WTC11 (cell line): ENCODE data around the gene SLC12A8.

ENCODE experiments used
- EMX1 ChIP-seq: fragments of 250-450 bp; sonication (Bioruptor Pico); IDR thresholded peaks from 2 replicates; pipeline ENCODE4 v1.8.0; 2021; ENCODE audit warnings: mild to moderate bottlenecking
- MAX ChIP-seq: sonication (generic); formaldehyde crosslinking; IDR thresholded peaks from 2 replicates; pipeline ENCODE4 v1.8.0; 2022; ENCODE audit warnings: mild to moderate bottlenecking, missing genetic modification reagents
- NFE2L1 ChIP-seq: sonication (generic); formaldehyde crosslinking; IDR thresholded peaks from 2 replicates; pipeline ENCODE4 v1.8.1; 2023; ENCODE audit warnings: missing genetic modification reagents
- RELA ChIP-seq: sonication (generic); formaldehyde crosslinking; IDR thresholded peaks from 2 replicates; pipeline ENCODE4 v1.8.1; 2022; ENCODE audit warnings: missing genetic modification reagents, mild to moderate bottlenecking, borderline replicate concordance
- ZNF317 ChIP-seq: sonication (generic); formaldehyde crosslinking; IDR thresholded peaks from 2 replicates; pipeline ENCODE4 v1.8.1; 2023; ENCODE audit warnings: low read depth, mild to moderate bottlenecking, moderate library complexity, missing genetic modification reagents, borderline replicate concordance

DNA sequence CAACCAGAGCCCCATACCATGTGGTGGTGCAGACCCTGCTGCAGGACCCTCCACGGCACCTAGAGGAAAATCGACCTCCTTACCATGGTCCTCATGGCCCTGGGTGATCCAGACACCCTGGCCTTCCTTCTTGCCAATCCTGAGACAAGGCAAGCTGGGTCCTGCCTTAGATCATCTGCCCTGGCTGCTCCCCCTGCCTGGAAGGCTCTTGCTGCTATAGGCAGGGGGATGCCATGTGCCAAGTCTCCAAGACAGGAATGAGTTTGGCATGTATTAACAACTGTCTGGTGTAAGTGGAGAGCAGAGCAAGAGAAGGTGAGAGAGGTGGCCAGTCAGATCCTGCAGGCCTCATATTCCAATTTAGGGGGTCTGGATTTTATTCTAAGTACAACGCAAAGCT is 164.3 kb downstream of the SLC12A8 start:
- TF ChIP-seq EMX1 (CRISPR knock-in tag) (no peak), ZNF317 (CRISPR knock-in tag) (no peak), MAX (CRISPR knock-in tag) (no peak), NFE2L1 (CRISPR knock-in tag) (no peak), RELA (CRISPR knock-in tag) (no peak)
